Tibial nerve (tissue), 4 donors: ENCODE data around the gene C19orf25.

Experiments
- EP300 ChIP-seq, 2 donors: sonication (generic); formaldehyde crosslinking; IDR thresholded peaks; one replicate each; pipeline ENCODE4 v1.6.1; 2017; ENCODE audit warnings: antibody characterized with exemption in 2 of 2, mild to moderate bottlenecking in 1 of 2
- POLR2A ChIP-seq, 2 donors: fragments of 450-650 bp; IDR thresholded peaks; one replicate each; pipeline ENCODE4 v1.6.1; 2017; ENCODE audit warnings: antibody characterized with exemption in 2 of 2, mild to moderate bottlenecking in 2 of 2, moderate library complexity in 2 of 2
- TF ChIP-seq, protein P1 (sequence below), 5 experiments: fragments of 200-600 bp in 3 of 5; fragments of 450-650 bp in 2 of 5; sonication (generic) in 3 of 5; IDR thresholded peaks; one replicate each; pipeline ENCODE4 v1.5.1; 2016 to 2019; ENCODE audit warnings: antibody characterized with exemption in 5 of 5, mild to moderate bottlenecking in 3 of 5, moderate library complexity in 2 of 5

DNA sequence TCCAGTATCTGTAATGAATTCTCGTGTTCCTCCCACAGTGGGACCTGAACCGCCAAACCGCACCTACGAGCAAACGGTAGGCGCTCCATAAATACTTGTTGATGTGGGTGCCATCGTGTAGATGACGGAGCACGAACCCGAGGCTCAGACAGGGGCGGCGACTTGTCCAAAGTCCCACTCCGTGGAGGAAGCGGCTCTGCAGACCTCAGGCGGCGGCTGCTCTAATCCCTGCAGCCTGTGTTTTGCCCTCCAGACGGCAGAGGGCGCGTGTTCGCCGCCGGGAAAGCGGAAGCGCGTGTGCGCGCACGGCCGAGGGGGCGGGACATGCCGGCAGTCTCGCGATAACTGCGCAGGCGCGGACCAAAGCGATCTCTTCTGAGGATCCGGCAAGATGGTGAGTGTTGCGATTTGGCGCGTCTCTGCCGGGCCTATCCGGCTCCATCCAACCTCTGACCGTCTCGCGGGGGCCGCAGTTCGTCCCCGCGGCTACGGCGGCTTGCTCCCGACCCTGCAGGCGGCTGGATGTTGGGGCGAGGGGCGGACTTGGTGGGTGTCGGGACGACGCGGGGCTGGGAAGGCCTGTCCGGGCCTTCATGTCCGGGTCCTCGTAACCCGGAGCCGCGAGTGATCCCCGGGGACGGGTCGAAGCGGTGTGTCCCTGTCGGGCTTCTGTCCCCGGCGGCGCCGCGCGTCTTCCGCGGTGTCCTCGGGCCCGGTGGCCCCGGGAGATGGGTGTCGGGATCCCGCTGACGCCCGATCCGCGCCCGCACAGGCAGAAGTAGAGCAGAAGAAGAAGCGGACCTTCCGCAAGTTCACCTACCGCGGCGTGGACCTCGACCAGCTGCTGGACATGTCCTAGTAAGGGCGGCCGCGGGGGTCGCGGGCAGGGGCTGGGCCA, 40.7 kb downstream of the C19orf25 start, which contains the start of gene RPS15:
- TF ChIP-seq POLR2A (IDR thresholded peaks at IDR 0.05), result peak; percentile 76 to 94
- TF ChIP-seq, protein P1, sequence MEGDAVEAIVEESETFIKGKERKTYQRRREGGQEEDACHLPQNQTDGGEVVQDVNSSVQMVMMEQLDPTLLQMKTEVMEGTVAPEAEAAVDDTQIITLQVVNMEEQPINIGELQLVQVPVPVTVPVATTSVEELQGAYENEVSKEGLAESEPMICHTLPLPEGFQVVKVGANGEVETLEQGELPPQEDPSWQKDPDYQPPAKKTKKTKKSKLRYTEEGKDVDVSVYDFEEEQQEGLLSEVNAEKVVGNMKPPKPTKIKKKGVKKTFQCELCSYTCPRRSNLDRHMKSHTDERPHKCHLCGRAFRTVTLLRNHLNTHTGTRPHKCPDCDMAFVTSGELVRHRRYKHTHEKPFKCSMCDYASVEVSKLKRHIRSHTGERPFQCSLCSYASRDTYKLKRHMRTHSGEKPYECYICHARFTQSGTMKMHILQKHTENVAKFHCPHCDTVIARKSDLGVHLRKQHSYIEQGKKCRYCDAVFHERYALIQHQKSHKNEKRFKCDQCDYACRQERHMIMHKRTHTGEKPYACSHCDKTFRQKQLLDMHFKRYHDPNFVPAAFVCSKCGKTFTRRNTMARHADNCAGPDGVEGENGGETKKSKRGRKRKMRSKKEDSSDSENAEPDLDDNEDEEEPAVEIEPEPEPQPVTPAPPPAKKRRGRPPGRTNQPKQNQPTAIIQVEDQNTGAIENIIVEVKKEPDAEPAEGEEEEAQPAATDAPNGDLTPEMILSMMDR (IDR thresholded peaks at IDR 0.05), result peak; percentile 96 to 98 (median 97)
- TF ChIP-seq EP300 (IDR thresholded peaks at IDR 0.05), result peak; percentile 88 to 99
